HG02798 (cell line): ENCODE results near the gene FAM8A1.

Source experiments
- ATAC-seq: cut with Tn5 transposase; IDR thresholded peaks from one replicate; pipeline ENCODE4 v1.9.1; 2021; ENCODE audit warnings: mild to moderate bottlenecking; ENCODE audit not compliant: unreplicated experiment, poor library complexity

The FAM8A1 gene

DNA sequence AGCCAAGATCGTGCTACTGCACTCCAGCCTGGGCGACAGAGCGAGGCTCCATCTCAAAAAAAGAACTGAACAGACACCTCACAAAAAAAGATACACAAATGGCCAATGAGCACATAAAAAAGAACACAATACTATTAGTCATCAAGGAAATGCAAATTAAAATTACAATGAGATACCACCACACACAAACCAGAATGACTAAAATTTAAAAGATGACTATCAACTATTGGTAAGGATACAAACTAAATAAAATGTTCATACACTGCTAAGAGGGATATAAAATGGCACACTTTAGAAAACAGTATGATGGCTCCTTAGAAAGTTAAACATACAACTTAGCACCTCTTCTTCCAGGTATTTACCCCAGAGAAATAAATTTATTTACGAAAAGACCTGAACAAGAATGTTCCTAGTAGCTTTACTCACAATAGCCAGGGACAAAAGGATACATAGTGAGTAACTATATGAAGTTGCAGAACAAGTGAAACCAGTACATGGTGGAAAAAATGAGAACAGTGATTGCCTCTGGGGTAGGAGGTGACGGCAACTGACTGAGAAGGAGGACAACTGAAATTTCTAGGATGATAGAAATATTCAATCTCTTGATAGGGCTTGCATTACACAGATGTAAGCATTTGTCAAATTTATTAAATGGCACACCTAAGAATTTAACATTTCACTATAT lies 53.2 kb downstream of the FAM8A1 start:
- no peak for ATAC-seq

DNA sequence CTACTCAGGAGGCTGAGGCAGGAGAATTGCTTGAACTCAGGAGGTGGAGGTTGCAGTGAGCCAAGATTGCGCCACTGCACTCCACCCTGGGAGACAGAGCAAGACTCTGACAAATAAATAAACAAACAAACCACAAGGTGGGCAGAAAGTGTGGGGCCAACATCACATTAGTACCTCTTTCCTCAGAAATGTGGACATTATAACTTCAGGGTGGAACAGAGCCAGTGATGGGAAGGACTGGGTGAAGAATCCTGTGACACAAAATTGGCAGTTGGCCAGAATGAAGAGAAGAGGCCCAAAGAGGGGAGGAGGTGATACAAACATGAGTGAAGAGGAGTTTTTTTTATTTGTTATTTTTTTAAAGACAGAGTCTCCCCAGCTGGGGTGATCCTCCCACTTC lies 56.0 kb downstream of the FAM8A1 start:
- no peak for ATAC-seq

DNA sequence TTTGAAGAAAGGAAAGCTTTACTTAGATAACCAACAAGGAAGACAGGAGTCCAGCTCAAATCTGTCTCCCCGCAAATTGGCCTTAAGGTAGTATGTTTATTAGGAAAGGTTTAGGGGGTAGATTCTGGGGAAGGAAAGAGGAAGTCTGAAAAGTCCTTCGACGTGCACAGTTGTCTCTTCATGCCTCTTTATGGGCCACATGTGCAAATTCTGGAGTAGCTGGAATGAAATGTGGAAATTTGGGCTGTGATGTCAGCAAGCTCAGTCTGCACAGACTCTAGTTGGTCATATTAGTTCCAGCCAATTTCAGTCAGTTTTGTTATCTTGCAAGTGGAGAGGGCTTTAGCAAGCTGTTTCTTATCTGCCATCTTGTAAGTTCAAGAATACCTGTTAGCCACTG lies 56.5 kb downstream of the FAM8A1 start:
- no peak for ATAC-seq
